Measurements from ENCODE around the gene RNU1-3. TPM values are rescaled to one million over a fixed set of nuclear protein-coding genes. Genes with fewer than 3 reads are reported as not detected.

Gene RNU1-3
- total and polyA plus RNA-seq, 2 of the 13 experiments (the other 11 are each of a cell fraction or from before 2014, with no cell fraction given) = under 0.01 to 11,018 TPM

DNA sequence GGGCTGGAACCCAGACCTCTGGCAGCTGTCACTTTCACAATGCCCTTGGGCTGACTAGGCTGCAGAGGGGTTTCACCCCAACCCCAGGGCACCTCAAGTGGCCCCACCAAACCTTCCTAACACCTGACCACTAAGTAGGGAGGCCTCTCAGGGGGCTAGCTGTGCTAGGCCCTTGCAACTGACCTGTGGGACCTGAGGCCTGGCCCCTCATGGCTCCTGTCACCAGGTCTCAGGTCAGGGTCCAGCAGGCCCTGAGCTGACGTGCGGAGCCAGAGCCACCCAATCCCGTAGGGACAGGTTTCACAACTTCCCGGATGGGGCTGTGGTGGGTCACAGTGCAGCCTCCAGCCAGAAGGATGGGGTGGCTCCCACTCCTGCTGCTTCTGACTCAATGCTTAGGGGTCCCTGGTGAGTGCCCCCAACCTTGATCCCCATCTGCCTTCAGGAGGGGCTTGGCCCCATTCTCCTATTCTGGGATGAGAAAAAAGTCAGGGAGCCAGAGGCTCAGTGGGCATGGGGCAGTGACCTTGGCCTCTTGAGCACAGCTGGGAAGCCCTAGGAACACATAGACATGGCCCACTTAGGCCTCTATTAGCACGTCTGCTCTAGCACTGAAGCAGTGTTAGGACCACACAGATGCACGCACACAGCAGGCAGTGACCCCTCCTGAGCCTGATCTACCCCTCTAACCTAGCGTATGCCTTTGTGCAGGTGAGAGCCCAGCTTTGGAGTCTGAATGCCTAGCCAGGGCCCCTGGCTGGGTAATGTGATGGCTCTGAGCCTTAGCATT lies 21.3 kb downstream of the RNU1-3 start (continued):
- TF ChIP-seq, protein P1, sequence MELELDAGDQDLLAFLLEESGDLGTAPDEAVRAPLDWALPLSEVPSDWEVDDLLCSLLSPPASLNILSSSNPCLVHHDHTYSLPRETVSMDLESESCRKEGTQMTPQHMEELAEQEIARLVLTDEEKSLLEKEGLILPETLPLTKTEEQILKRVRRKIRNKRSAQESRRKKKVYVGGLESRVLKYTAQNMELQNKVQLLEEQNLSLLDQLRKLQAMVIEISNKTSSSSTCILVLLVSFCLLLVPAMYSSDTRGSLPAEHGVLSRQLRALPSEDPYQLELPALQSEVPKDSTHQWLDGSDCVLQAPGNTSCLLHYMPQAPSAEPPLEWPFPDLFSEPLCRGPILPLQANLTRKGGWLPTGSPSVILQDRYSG (CRISPR knock-in tag; IDR thresholded peaks at IDR 0.05) = peak; percentile 74; the same call in 1 of the 2 replicates
- TF ChIP-seq EED (CRISPR knock-in tag; IDR thresholded peaks at IDR 0.05) (peak; percentile 95), SMAD3 (CRISPR knock-in tag; IDR thresholded peaks at IDR 0.05) (peak; percentile 94), ZFP37 (CRISPR knock-in tag; IDR thresholded peaks at IDR 0.05; ENCODE audit: borderline replicate concordance) (peak; percentile 93; the same call in 1 of the 2 replicates), ZNF343 (CRISPR knock-in tag; IDR thresholded peaks at IDR 0.05) (0 out of 2 replicates have a peak, but pooled peaks have one; percentile 22), SIN3B (IDR thresholded peaks at IDR 0.05; ENCODE audit: low read length) (peak; percentile 44; the same call in 1 of the 2 replicates), ZNF607 (CRISPR knock-in tag; IDR thresholded peaks at IDR 0.05; ENCODE audit: borderline replicate concordance) (peak; percentile 95), ZNF720 (CRISPR knock-in tag; IDR thresholded peaks at IDR 0.05) (peak; percentile 81; the same call in 1 of the 2 replicates), KMT2B (CRISPR knock-in tag; IDR thresholded peaks at IDR 0.05) (peak; percentile 78), ZNF83 (CRISPR knock-in tag; IDR thresholded peaks at IDR 0.05; ENCODE audit: borderline replicate concordance) (peak; percentile 38; the same call in 1 of the 2 replicates), GATA4 (IDR thresholded peaks at IDR 0.05; ENCODE audit: borderline replicate concordance, low read depth) (peak; percentile 86), SIX4 (CRISPR knock-in tag; IDR thresholded peaks at IDR 0.05) (peak; percentile 73), ZNF33A (CRISPR knock-in tag; IDR thresholded peaks at IDR 0.05; ENCODE audit: borderline replicate concordance) (peak; percentile 91; the same call in 1 of the 2 replicates), CEBPG (CRISPR knock-in tag; IDR thresholded peaks at IDR 0.05) (peak; percentile 97), SKI (IDR thresholded peaks at IDR 0.05; ENCODE audit: partially characterized antibody) (peak; percentile 89), REST (IDR thresholded peaks at IDR 0.05; ENCODE audit: borderline replicate concordance in 1 of 2, low read depth in 1 of 2, low read length in 2 of 2) (peak in 1 of 2 experiments; percentile 65; a peak in 1 of 4 replicates), RXRA (CRISPR knock-in tag; IDR thresholded peaks at IDR 0.05) (peak; percentile 95)
- TF ChIP-seq, protein P2, sequence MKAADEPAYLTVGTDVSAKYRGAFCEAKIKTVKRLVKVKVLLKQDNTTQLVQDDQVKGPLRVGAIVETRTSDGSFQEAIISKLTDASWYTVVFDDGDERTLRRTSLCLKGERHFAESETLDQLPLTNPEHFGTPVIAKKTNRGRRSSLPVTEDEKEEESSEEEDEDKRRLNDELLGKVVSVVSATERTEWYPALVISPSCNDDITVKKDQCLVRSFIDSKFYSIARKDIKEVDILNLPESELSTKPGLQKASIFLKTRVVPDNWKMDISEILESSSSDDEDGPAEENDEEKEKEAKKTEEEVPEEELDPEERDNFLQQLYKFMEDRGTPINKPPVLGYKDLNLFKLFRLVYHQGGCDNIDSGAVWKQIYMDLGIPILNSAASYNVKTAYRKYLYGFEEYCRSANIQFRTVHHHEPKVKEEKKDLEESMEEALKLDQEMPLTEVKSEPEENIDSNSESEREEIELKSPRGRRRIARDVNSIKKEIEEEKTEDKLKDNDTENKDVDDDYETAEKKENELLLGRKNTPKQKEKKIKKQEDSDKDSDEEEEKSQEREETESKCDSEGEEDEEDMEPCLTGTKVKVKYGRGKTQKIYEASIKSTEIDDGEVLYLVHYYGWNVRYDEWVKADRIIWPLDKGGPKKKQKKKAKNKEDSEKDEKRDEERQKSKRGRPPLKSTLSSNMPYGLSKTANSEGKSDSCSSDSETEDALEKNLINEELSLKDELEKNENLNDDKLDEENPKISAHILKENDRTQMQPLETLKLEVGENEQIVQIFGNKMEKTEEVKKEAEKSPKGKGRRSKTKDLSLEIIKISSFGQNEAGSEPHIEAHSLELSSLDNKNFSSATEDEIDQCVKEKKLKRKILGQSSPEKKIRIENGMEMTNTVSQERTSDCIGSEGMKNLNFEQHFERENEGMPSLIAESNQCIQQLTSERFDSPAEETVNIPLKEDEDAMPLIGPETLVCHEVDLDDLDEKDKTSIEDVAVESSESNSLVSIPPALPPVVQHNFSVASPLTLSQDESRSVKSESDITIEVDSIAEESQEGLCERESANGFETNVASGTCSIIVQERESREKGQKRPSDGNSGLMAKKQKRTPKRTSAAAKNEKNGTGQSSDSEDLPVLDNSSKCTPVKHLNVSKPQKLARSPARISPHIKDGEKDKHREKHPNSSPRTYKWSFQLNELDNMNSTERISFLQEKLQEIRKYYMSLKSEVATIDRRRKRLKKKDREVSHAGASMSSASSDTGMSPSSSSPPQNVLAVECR (CRISPR knock-in tag; IDR thresholded peaks at IDR 0.05; ENCODE audit: borderline replicate concordance) = peak; percentile 70

All from HepG2 (cell line).